ENCODE results near the gene CORO1C.

DNA sequence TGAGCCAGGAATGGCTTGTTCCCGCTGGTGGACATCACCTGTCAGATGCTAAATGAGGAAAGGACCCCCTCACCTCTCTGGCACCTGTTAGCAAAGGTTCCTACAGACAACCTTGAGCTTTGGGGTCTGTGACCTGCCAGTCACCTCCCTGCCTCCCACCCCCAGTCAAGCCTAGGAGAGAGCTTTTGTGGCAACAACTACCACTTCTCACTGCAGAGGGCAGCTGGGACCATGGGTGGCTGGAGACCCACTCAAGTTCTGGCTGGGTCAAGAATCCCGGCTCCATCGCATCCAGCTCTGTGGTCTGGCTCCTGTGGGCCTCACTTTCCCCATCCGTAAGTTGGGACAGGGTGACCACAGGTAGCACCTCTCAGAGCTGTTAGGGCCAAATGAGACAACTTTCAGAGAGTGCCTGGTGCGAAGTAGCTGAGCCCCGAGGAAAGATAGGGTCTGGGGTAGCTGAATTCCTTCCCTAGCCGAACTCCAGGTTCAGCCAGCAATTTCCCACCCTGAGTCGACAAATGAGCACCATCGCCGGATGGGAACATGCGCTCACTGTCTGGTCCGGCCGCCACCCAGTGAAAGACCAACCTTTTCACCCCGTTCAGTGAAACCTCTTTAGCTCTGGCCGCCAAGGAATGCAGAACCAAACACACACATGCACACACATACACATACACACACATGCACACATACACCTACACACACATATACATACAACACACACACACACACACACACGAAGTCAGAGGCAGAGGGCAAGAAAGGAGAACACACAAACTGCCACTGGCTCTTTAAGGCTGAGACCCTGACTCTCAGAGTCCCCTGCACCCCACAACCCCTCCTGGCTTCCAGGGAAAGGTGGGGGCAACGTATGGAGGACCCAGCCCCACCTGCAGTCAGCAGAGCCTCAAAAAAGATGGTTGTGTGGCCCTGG, 135.3 kb downstream of the CORO1C start:
- TF ChIP-seq EP300 (IDR thresholded peaks at IDR 0.05; ENCODE audit: low read depth) (no peak), POLR2A (IDR thresholded peaks at IDR 0.05) (no peak)
- TF ChIP-seq, protein P1, sequence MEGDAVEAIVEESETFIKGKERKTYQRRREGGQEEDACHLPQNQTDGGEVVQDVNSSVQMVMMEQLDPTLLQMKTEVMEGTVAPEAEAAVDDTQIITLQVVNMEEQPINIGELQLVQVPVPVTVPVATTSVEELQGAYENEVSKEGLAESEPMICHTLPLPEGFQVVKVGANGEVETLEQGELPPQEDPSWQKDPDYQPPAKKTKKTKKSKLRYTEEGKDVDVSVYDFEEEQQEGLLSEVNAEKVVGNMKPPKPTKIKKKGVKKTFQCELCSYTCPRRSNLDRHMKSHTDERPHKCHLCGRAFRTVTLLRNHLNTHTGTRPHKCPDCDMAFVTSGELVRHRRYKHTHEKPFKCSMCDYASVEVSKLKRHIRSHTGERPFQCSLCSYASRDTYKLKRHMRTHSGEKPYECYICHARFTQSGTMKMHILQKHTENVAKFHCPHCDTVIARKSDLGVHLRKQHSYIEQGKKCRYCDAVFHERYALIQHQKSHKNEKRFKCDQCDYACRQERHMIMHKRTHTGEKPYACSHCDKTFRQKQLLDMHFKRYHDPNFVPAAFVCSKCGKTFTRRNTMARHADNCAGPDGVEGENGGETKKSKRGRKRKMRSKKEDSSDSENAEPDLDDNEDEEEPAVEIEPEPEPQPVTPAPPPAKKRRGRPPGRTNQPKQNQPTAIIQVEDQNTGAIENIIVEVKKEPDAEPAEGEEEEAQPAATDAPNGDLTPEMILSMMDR (IDR thresholded peaks at IDR 0.05) = no peak

Measured in transverse colon (tissue), 3 donors.